SHP77 treated with DMSO at 0.1 percent for 48 hours (cell line): ENCODE measurements around the gene MAZ.
"Not testable (repeated sequence)": the region's sequence is repeated elsewhere in the genome, so short reads cannot be mapped to it uniquely, and the experiment has no call there.

Experiments
- DNase-seq: peaks from one replicate; lab custom pipeline; 2025; lab: John Stamatoyannopoulos, UW

MAZ gene

GRCh38 chr16:29806099-29806579 lies at the start of gene MAZ:
Gene MAZ, plus strand, starts transcription at chr16:29806529. Its CDS starts 173 bp downstream, at chr16:29806702.
- DNase-seq: peak; percentile 46

GRCh38 chr16:29756654-29757053 lies 49.7 kb upstream of the MAZ start:
- DNase-seq: no peak

- not testable (repeated sequence) for DNase-seq
Measured at GRCh38 chr16:29757086-29757485, 49.2 kb upstream of the MAZ start.

- no peak for DNase-seq
Measured at GRCh38 chr16:29757950-29758466, 48.3 kb upstream of the MAZ start.

GRCh38 chr16:29760567-29761279 lies 45.6 kb upstream of the MAZ start:
- DNase-seq: no peak

- DNase-seq: not testable (repeated sequence)
Measured at GRCh38 chr16:29761280-29761651, 45.1 kb upstream of the MAZ start.

GRCh38 chr16:29761882-29762281 lies 44.4 kb upstream of the MAZ start:
- DNase-seq: no peak

- DNase-seq: no peak
Measured at GRCh38 chr16:29763326-29763725, 43.0 kb upstream of the MAZ start.

- DNase-seq: peak; percentile 99
Measured at GRCh38 chr16:29765167-29766032, 40.9 kb upstream of the MAZ start.

- DNase-seq: no peak
Measured at GRCh38 chr16:29766571-29766970, 39.8 kb upstream of the MAZ start.

- no peak for DNase-seq
Measured at GRCh38 chr16:29767062-29767461, 39.3 kb upstream of the MAZ start.

GRCh38 chr16:29769507-29769906 lies 36.8 kb upstream of the MAZ start:
- DNase-seq: no peak

- DNase-seq: no peak
Measured at GRCh38 chr16:29770250-29770929, 35.9 kb upstream of the MAZ start.

GRCh38 chr16:29772330-29772729 lies 34.0 kb upstream of the MAZ start:
- DNase-seq: not testable (repeated sequence)

- no peak for DNase-seq
Measured at GRCh38 chr16:29774730-29775129, 31.6 kb upstream of the MAZ start.

GRCh38 chr16:29775742-29776408 lies 30.5 kb upstream of the MAZ start:
- DNase-seq: no peak

GRCh38 chr16:29777576-29778350 lies 28.6 kb upstream of the MAZ start, which contains the start of gene ZG16:
Gene ZG16, plus strand, starts transcription at chr16:29778256. Its CDS starts 1,011 bp downstream, at chr16:29779267.
- no peak for DNase-seq

GRCh38 chr16:29779474-29779873 lies 26.9 kb upstream of the MAZ start:
- DNase-seq: no peak

- not testable (repeated sequence) for DNase-seq
Measured at GRCh38 chr16:29783094-29783953, 23.0 kb upstream of the MAZ start.

- DNase-seq: no peak
Measured at GRCh38 chr16:29784157-29784556, 22.2 kb upstream of the MAZ start.
